H1 (cell line): ENCODE data around the gene PLEKHN1. TPM values are rescaled to one million over a fixed set of nuclear protein-coding genes. Genes with fewer than 3 reads are reported as not detected.

Experiments
- CTCF ChIA-PET: fragments of 300-600 bp; sonication (Branson Sonifier 250); formaldehyde crosslinking; loops from one replicate; lab custom pipeline; 2021; ENCODE audit not compliant: partially characterized antibody; lab: Charles Lee
- POLR2A ChIA-PET: fragments of 300-600 bp; sonication (Branson Sonifier 250); formaldehyde crosslinking; loops from one replicate; lab custom pipeline; 2021; ENCODE audit warnings: inconsistent platforms; ENCODE audit not compliant: partially characterized antibody; lab: Charles Lee
- DNase-seq, 2 experiments: peaks; one replicate each; pipeline versions ENCODE4 v3.0.0 to v3.0.0-alpha.2; 2010 to 2022; ENCODE audit warnings: low spot score in 2 of 2, low read depth in 1 of 2, mixed read lengths in 1 of 2
- FAIRE-seq: peaks from 2 replicates; lab custom pipeline; 2011; peaks lifted over from hg19 to GRCh38; lab: Jason Lieb, UNC
- H2AFZ ChIP-seq: 2 replicates; pipeline ENCODE4 v1.8.1; 2012; ENCODE audit warnings: low read length, inconsistent platforms
- H2AK5ac ChIP-seq: 2 replicates; pipeline ENCODE4 v1.6.1; 2013; ENCODE audit warnings: low read depth, low read length
- H2BK120ac ChIP-seq: replicated peaks from 2 replicates; pipeline ENCODE3; 2013; ENCODE audit warnings: low read depth, low read length, inconsistent platforms
- H2BK12ac ChIP-seq: 2 replicates; pipeline ENCODE4 v1.6.1; 2013; ENCODE audit warnings: low read depth, low read length
- H2BK15ac ChIP-seq: 2 replicates; pipeline ENCODE4 v1.6.1; 2013; ENCODE audit warnings: low read length
- H2BK20ac ChIP-seq: 2 replicates; pipeline ENCODE4 v1.6.1; 2013; ENCODE audit warnings: low read length
- H2BK5ac ChIP-seq: 2 replicates; pipeline ENCODE4 v1.6.1; 2013; ENCODE audit warnings: low read depth, low read length
- H3K14ac ChIP-seq: 2 replicates; pipeline ENCODE4 v1.6.1; 2013; ENCODE audit warnings: inconsistent platforms; ENCODE audit not compliant: insufficient read length
- H3K18ac ChIP-seq: 2 replicates; pipeline ENCODE4 v1.6.1; 2013; ENCODE audit warnings: low read length; ENCODE audit errors: extremely low read depth
- H3K23ac ChIP-seq: 2 replicates; pipeline ENCODE4 v1.6.1; 2013; ENCODE audit warnings: inconsistent platforms; ENCODE audit not compliant: insufficient read length
- H3K23me2 ChIP-seq: 2 replicates; pipeline ENCODE4 v1.6.1; 2013; ENCODE audit warnings: low read depth, low read length
- H3K27ac ChIP-seq: 2 replicates; pipeline ENCODE4 v1.6.1; 2011; ENCODE audit warnings: low read depth, low read length, inconsistent platforms
- H3K27me3 ChIP-seq, 4 experiments: replicated peaks in 1 of 4; 1 replicate in 1 of 4; 2 replicates in 3 of 4; pipeline versions ENCODE4 v1.6.1 to v1.8.1; 2011 to 2013; ENCODE audit warnings: low read length in 3 of 4, mild to moderate bottlenecking in 3 of 4, inconsistent platforms in 2 of 4, mixed read lengths in 2 of 4, moderate library complexity in 1 of 4; ENCODE audit not compliant: control insufficient read depth in 3 of 4, insufficient read depth in 3 of 4; ENCODE audit errors: extremely low read depth in 1 of 4
- H3K36me3 ChIP-seq, 4 experiments: 2 replicates each; pipeline versions ENCODE4 v1.6.1 to v1.8.1; 2011 to 2013; ENCODE audit warnings: mild to moderate bottlenecking in 4 of 4, low read length in 3 of 4, moderate library complexity in 2 of 4, control low read depth in 1 of 4, inconsistent platforms in 1 of 4; ENCODE audit not compliant: insufficient read depth in 4 of 4, control insufficient read depth in 2 of 4
- H3K4ac ChIP-seq: replicated peaks from 2 replicates; pipeline ENCODE3; 2013; ENCODE audit warnings: low read length, low read depth, mixed read lengths, inconsistent platforms; ENCODE audit not compliant: insufficient read length
- H3K4me1 ChIP-seq, 4 experiments: replicated peaks in 1 of 4; 1 replicate in 1 of 4; 2 replicates in 3 of 4; pipeline versions ENCODE4 v1.6.1 to v1.8.1; 2011 to 2013; ENCODE audit warnings: low read length in 3 of 4, inconsistent platforms in 2 of 4, mixed read lengths in 1 of 4; ENCODE audit not compliant: insufficient read depth in 4 of 4, control insufficient read depth in 3 of 4
- H3K4me2 ChIP-seq, 2 experiments: 2 replicates each; pipeline versions ENCODE4 v1.6.1 to v1.8.1; 2011 to 2013; ENCODE audit warnings: low read depth in 2 of 2, low read length in 2 of 2, control low read depth in 1 of 2, inconsistent platforms in 1 of 2, mild to moderate bottlenecking in 1 of 2; ENCODE audit not compliant: insufficient read depth in 1 of 2
- H3K4me3 ChIP-seq, 4 experiments: fragments of 200-600, 300-600 bp in 1 of 4; sonication (generic), shearing (Covaris generic), sonication (Bioruptor Twin) in 1 of 4; 2 replicates each; pipeline versions ENCODE4 v1.5.1 to v1.8.1; 2011 to 2016; ENCODE audit warnings: low read length in 4 of 4, low read depth in 3 of 4, control low read depth in 2 of 4, inconsistent platforms in 2 of 4, mild to moderate bottlenecking in 2 of 4, mixed read lengths in 1 of 4, moderate library complexity in 1 of 4; ENCODE audit not compliant: insufficient read depth in 2 of 4; ENCODE audit errors: extremely low read depth in 1 of 4
- H3K56ac ChIP-seq: replicated peaks from 2 replicates; pipeline ENCODE3; 2013; ENCODE audit warnings: low read depth, mild to moderate bottlenecking, mixed read lengths, low read length, inconsistent platforms; ENCODE audit not compliant: insufficient read length
- H3K79me1 ChIP-seq: 2 replicates; pipeline ENCODE4 v1.6.1; 2013; ENCODE audit warnings: low read depth, low read length, control low read depth
- H3K79me2 ChIP-seq, 2 experiments: 2 replicates each; pipeline versions ENCODE4 v1.6.1 to v1.8.1; 2012 to 2013; ENCODE audit warnings: low read length in 2 of 2, mild to moderate bottlenecking in 2 of 2, inconsistent platforms in 1 of 2; ENCODE audit not compliant: insufficient read depth in 2 of 2, control insufficient read depth in 1 of 2
- H3K9ac ChIP-seq, 4 experiments: replicated peaks in 1 of 4; 1 replicate in 1 of 4; 2 replicates in 3 of 4; pipeline versions ENCODE4 v1.6.1 to v1.8.1; 2011 to 2013; ENCODE audit warnings: low read depth in 3 of 4, low read length in 3 of 4, control low read depth in 2 of 4, mild to moderate bottlenecking in 2 of 4, moderate library complexity in 2 of 4, inconsistent platforms in 1 of 4; ENCODE audit errors: extremely low read depth in 1 of 4
- H3K9me3 ChIP-seq, 2 experiments: 2 replicates each; pipeline versions ENCODE4 v1.6.1 to v1.8.1; 2012 to 2013; ENCODE audit warnings: mild to moderate bottlenecking in 2 of 2, moderate library complexity in 2 of 2, control low read depth in 1 of 2, inconsistent platforms in 1 of 2, low read depth in 1 of 2, low read length in 1 of 2, mixed read lengths in 1 of 2; ENCODE audit not compliant: insufficient read depth in 2 of 2
- H4K20me1 ChIP-seq, 2 experiments: replicated peaks in 1 of 2; 2 replicates each; pipeline versions ENCODE3 to v1.8.1; 2011 to 2013; ENCODE audit warnings: inconsistent platforms in 2 of 2, low read length in 2 of 2, mild to moderate bottlenecking in 1 of 2; ENCODE audit not compliant: insufficient read depth in 2 of 2, control insufficient read depth in 1 of 2
- H4K5ac ChIP-seq: 2 replicates; pipeline ENCODE4 v1.6.1; 2013; ENCODE audit warnings: low read length, low read depth, mixed read lengths, inconsistent platforms; ENCODE audit not compliant: insufficient read length
- H4K8ac ChIP-seq: 2 replicates; pipeline ENCODE4 v1.8.0; 2013; ENCODE audit warnings: mild to moderate bottlenecking, moderate library complexity, low read length, inconsistent platforms; ENCODE audit not compliant: insufficient read depth; ENCODE audit errors: extremely low read depth
- H4K91ac ChIP-seq: replicated peaks from 2 replicates; pipeline ENCODE3; 2013; ENCODE audit warnings: low read length, mixed read lengths, inconsistent platforms; ENCODE audit not compliant: insufficient read length
- CHD1 ChIP-seq: IDR thresholded peaks from 2 replicates; pipeline ENCODE4 v1.6.1; 2012; ENCODE audit warnings: low read depth, low read length, improper control_type of control experiment
- EGR1 ChIP-seq: IDR thresholded peaks from 2 replicates; pipeline ENCODE4 v1.6.1; 2011; ENCODE audit warnings: low read depth, low read length, borderline replicate concordance
- KDM4A ChIP-seq: IDR thresholded peaks from one replicate; pipeline ENCODE4 v1.7.1; 2012; ENCODE audit warnings: low read depth, mild to moderate bottlenecking, moderate library complexity, low read length, inconsistent platforms; ENCODE audit not compliant: severe bottlenecking
- SIN3A ChIP-seq, 2 experiments: IDR thresholded peaks in 1 of 2; conservative IDR thresholded peaks in 1 of 2; 2 replicates each; pipeline ENCODE4 v1.6.1; 2011 to 2012; ENCODE audit warnings: low read length in 2 of 2, improper control_type of control experiment in 1 of 2, low read depth in 1 of 2, mild to moderate bottlenecking in 1 of 2
- WGBS, 2 experiments: shearing (Covaris generic) in 1 of 2; methylation state at CpG; one replicate each; pipeline versions ENCODE4 v1.1.6 to v1.1.7; 2013 to 2015; ENCODE audit warnings: low lambda C conversion rate in 2 of 2, mixed read lengths in 2 of 2, inconsistent platforms in 1 of 2, low coverage in 1 of 2, missing lambda C conversion rate in 1 of 2; ENCODE audit not compliant: insufficient replicate concordance in 2 of 2, insufficient coverage in 1 of 2, insufficient read length in 1 of 2; ENCODE audit errors: extremely low coverage in 1 of 2, missing lambda C conversion rate in 1 of 2; 5-methylcytosine and 5-hydroxymethylcytosine counted together
- polyA plus RNA-seq, 7 experiments: library from polyadenylated mRNA; depleted of rRNA in 3 of 7; stranded (reverse) in 5 of 7; unstranded in 2 of 7; fragments of >200 nt in 5 of 7; fragments of 200-250 nt in 2 of 7; gene quantifications; 1 replicate in 5 of 7; 2 replicates in 1 of 7; 4 replicates in 1 of 7; pipeline versions ENCODE4 v1.2.1 to v1.2.3, GENCODE V29; 2011 to 2013; ENCODE audit warnings: missing spikeins in 2 of 7, mixed read lengths in 2 of 7
- total RNA-seq: library from RNA; stranded (reverse); fragmentation: NEBNext Ultra II Directional; extraction: Animal tissue kit (Norgen Biotek cat#: 25700); gene quantifications from 2 replicates; pipeline ENCODE4 v1.2.1, GENCODE V29; 2021
- TF ChIP-seq, protein P1 (sequence below): IDR thresholded peaks from 2 replicates; pipeline ENCODE4 v1.6.1; 2012; ENCODE audit warnings: inconsistent platforms

Gene PLEKHN1
- total and polyA plus RNA-seq, 2 of the 8 experiments (the other 6 are each of a cell fraction or from before 2014, with no cell fraction given): 0.39 to 1.5 TPM

DNA sequence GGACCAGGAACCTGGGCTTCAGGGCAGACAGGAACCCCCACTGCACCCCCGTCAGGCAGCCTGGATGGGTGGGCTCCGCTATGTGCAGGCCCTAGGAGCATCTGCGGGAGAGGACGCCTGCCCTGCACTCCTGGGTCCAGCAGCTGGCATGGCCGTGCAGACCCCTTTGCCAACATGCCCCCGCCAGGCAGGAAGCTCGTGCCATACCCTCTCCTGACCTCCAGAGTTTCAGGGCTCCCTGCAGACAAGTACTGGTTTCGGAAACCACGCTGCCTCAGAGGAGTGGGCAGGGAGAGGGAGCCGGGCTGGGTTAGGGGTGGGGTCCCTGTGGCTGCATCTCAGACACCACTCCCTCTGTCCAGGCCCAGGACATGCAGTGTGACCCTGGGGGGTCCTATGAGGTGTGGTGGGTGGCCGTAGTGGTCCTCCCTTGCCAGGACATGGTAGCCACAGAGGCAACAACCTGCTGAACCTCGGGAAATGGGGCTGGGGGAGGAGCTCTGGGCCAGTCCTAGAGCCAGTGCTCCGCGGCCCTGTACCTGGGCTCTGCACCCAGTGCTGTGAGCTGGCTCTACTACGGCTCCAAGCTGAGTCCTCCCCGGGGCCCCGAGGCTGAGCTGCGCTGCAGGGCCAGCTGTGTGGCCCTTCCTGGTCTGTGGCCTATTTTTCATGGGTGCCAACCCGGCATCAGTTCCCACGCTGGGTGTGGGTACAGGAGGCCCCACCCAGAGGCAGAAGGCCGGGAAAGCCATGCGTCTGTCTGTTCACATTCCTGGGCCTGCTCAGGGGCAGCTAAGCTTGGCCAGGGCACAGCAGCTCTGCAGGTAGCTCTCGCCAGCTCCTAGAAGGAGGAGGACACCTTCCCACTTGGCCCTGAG, 1.4 kb downstream of the PLEKHN1 start:
- Histone ChIP-seq H2AK5ac (no peak overlapping the region), H3K4me1 (peaks cover 0 to 13% (median 6%) of the 10 kb centered on the region in 4 experiments; a peak in 5 of 7 replicates), H3K56ac (no peak overlapping the region), H4K91ac (no peak overlapping the region), H3K23me2 (peaks cover 10% of the 10 kb centered on the region; the same call in 1 of the 2 replicates), H2BK120ac (no peak overlapping the region), H3K4me3 (peak overlapping the region in 1 of 4 experiments; percentile 70; a peak in 1 of 8 replicates), H2AFZ (no peak overlapping the region), H2BK15ac (0 out of 2 replicates have a peak overlapping the region, but pooled peaks have one; percentile 92), H2BK20ac (no peak overlapping the region), H3K27me3 (peaks cover 11 to 63% (median 54%) of the 10 kb centered on the region in 4 experiments), H3K23ac (no peak overlapping the region), H3K4me2 (peak overlapping the region in 1 of 2 experiments; percentile 83; a peak in 2 of 4 replicates), H3K79me1 (no peaks in the 10 kb centered on the region; the same call in 1 of the 2 replicates), H4K20me1 (peaks cover 0 to 29% of the 10 kb centered on the region in 2 experiments), H4K5ac (no peak overlapping the region), H3K9me3 (no peaks in the 10 kb centered on the region), H3K27ac (no peak overlapping the region), H3K4ac (no peak overlapping the region), H3K36me3 (peaks cover 0 to 13% (median 7%) of the 10 kb centered on the region in 4 experiments; a peak in 6 of 8 replicates), H3K14ac (no peak overlapping the region), H4K8ac (no peak overlapping the region), H2BK12ac (peak overlapping the region; percentile 84; the same call in 1 of the 2 replicates), H3K18ac (no peak overlapping the region), H3K9ac (no peak overlapping the region), H3K79me2 (peaks cover 0 to 3% of the 10 kb centered on the region in 2 experiments; a peak in 1 of 4 replicates), H2BK5ac (0 out of 2 replicates have a peak overlapping the region, but pooled peaks have one; percentile 24)
- WGBS, 2 experiments: 86% methylated on average over 23 of the region's 23 CpGs; no CpG with 5 or more reads in 1 of the 2 experiments
- no peak for DNase-seq
- POLR2A ChIA-PET: interaction anchor here (0.7 to 2.2 kb wide), 10 partner anchors 9 to 97 kb away, joined by 3 to 11 read pairs (median 3); partner anchors contain the start of gene NOC2L
- CTCF ChIA-PET: interaction anchor here (0.7 to 1.1 kb wide), 3 partner anchors 30 to 51 kb away, joined by 3 read pairs; no protein-coding TSS in a partner anchor
- FAIRE-seq: no peak
- TF ChIP-seq SIN3A (conservative IDR thresholded peaks at IDR 0.05 in 1 of 2, IDR thresholded peaks at IDR 0.05 in 1 of 2; ENCODE audit: low read depth in 1 of 2, low read length in 2 of 2): no peak
- TF ChIP-seq, protein P1, sequence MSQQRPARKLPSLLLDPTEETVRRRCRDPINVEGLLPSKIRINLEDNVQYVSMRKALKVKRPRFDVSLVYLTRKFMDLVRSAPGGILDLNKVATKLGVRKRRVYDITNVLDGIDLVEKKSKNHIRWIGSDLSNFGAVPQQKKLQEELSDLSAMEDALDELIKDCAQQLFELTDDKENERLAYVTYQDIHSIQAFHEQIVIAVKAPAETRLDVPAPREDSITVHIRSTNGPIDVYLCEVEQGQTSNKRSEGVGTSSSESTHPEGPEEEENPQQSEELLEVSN: no peak
- TF ChIP-seq CHD1: no peak
- TF ChIP-seq EGR1: no peak
- no peak for TF ChIP-seq KDM4A
